Mucosa of rectum (tissue), 2 donors: ENCODE results near the gene ALOX12B.
A peak's percentile ranks its signal among the peaks of the same experiment; 100 is the strongest.

ENCODE experiments used
- H3K27ac ChIP-seq, 2 donors: one replicate each; pipeline ENCODE4 v1.7.0; 2013; ENCODE audit warnings: inconsistent platforms in 2 of 2, low read depth in 2 of 2, low read length in 2 of 2
- H3K27me3 ChIP-seq, 2 donors: one replicate each; pipeline ENCODE4 v1.7.0; 2013; ENCODE audit warnings: low read length in 2 of 2; ENCODE audit not compliant: control insufficient read depth in 2 of 2, insufficient read depth in 2 of 2
- H3K36me3 ChIP-seq, 2 donors: one replicate each; pipeline ENCODE4 v1.7.0; 2013; ENCODE audit warnings: low read length in 2 of 2; ENCODE audit not compliant: control insufficient read depth in 2 of 2, insufficient read depth in 2 of 2
- H3K4me1 ChIP-seq, 2 donors: one replicate each; pipeline ENCODE4 v1.7.0; 2013; ENCODE audit warnings: low read length in 2 of 2, mild to moderate bottlenecking in 1 of 2; ENCODE audit not compliant: control insufficient read depth in 2 of 2, insufficient read depth in 2 of 2
- H3K4me3 ChIP-seq, 2 donors: one replicate each; pipeline ENCODE4 v1.7.0; 2013; ENCODE audit warnings: low read length in 2 of 2
- H3K9ac ChIP-seq, 2 donors: one replicate each; pipeline ENCODE4 v1.7.0; 2013; ENCODE audit warnings: low read length in 2 of 2, low read depth in 1 of 2, mild to moderate bottlenecking in 1 of 2
- H3K9me3 ChIP-seq, 2 donors: one replicate each; pipeline ENCODE4 v1.7.0; 2013; ENCODE audit warnings: low read length in 2 of 2; ENCODE audit not compliant: control insufficient read depth in 2 of 2
- donor health status: healthy.
- donor health status: Normal muscosa, but diverticular disease.

Gene ALOX12B

GRCh38 chr17:8124350-8125153 lies 37.0 kb upstream of the ALOX12B start:
- H3K9ac ChIP-seq, result no peak overlapping the region
- H3K4me1 ChIP-seq, result peaks cover 57 to 65% of the 10 kb centered on the region in 2 donors
- no peak overlapping the region for H3K27ac ChIP-seq
- H3K9me3 ChIP-seq, result no peaks in the 10 kb centered on the region
- no peaks in the 10 kb centered on the region for H3K36me3 ChIP-seq
- H3K4me3 ChIP-seq, result peak overlapping the region; percentile 68 to 87
- peaks cover 32 to 39% of the 10 kb centered on the region in 2 donors for H3K27me3 ChIP-seq

GRCh38 chr17:8123695-8124349 lies 36.3 kb upstream of the ALOX12B start, which contains the start of gene HES7:
Gene HES7, minus strand, starts transcription at chr17:8124106. Its CDS starts 22 bp downstream, at chr17:8124084.
- no peak within 1 kb of the TSS for H3K27ac ChIP-seq
- H3K9ac ChIP-seq, result peak within 1 kb of the TSS in 1 of 2 donors; percentile 29
- H3K27me3 ChIP-seq, result peaks cover 32 to 33% of the 10 kb centered on the region in 2 donors

GRCh38 chr17:8122924-8123694 lies 35.6 kb upstream of the ALOX12B start:
- H3K4me3 ChIP-seq, result peak overlapping the region; percentile 68
- H3K9ac ChIP-seq, result peak overlapping the region in 1 of 2 donors; percentile 29
- peaks cover 27 to 33% of the 10 kb centered on the region in 2 donors for H3K27me3 ChIP-seq
- H3K9me3 ChIP-seq, result no peaks in the 10 kb centered on the region
- peaks cover 61 to 76% of the 10 kb centered on the region in 2 donors for H3K4me1 ChIP-seq
- no peaks in the 10 kb centered on the region for H3K36me3 ChIP-seq
- no peak overlapping the region for H3K27ac ChIP-seq

More at GRCh38 chr17:8123695-8124349, 36.3 kb upstream of the ALOX12B start, which contains the start of gene HES7:
- Histone ChIP-seq H3K9me3 (no peaks in the 10 kb centered on the region), H3K36me3 (no peaks in the 10 kb centered on the region), H3K4me1 (peaks cover 57 to 70% of the 10 kb centered on the region in 2 donors), H3K4me3 (peak within 1 kb of the TSS; percentile 68 to 87)

- Histone ChIP-seq H3K27me3 (peaks cover 30 to 39% of the 10 kb centered on the region in 2 donors), H3K9ac (peak overlapping the region in 1 of 2 donors; percentile 24), H3K4me1 (peaks cover 68 to 82% of the 10 kb centered on the region in 2 donors), H3K4me3 (peak overlapping the region; percentile 68), H3K36me3 (no peaks in the 10 kb centered on the region), H3K27ac (no peak overlapping the region), H3K9me3 (no peaks in the 10 kb centered on the region)
These were observed 35.0 kb upstream of the ALOX12B start for GRCh38 chr17:8122422-8122923.

- Histone ChIP-seq H3K27ac (no peak overlapping the region), H3K4me3 (peak overlapping the region; percentile 68), H3K9me3 (no peaks in the 10 kb centered on the region), H3K27me3 (peaks cover 32 to 41% of the 10 kb centered on the region in 2 donors), H3K4me1 (peaks cover 63 to 80% of the 10 kb centered on the region in 2 donors), H3K36me3 (no peaks in the 10 kb centered on the region), H3K9ac (peak overlapping the region in 1 of 2 donors; percentile 35)
These were observed 34.3 kb upstream of the ALOX12B start for GRCh38 chr17:8121681-8122421.

- no peak overlapping the region for H3K27ac ChIP-seq
- H3K9me3 ChIP-seq, result no peaks in the 10 kb centered on the region
- H3K36me3 ChIP-seq, result no peaks in the 10 kb centered on the region
- H3K27me3 ChIP-seq, result peaks cover 38 to 46% of the 10 kb centered on the region in 2 donors
- H3K4me3 ChIP-seq, result peak overlapping the region; percentile 68 to 85
- peaks cover 60 to 77% of the 10 kb centered on the region in 2 donors for H3K4me1 ChIP-seq
- no peak overlapping the region for H3K9ac ChIP-seq
These were observed 33.8 kb upstream of the ALOX12B start for GRCh38 chr17:8121407-8121680.

- H3K4me3 ChIP-seq, result peak overlapping the region; percentile 41 to 85
- peaks cover 54 to 73% of the 10 kb centered on the region in 2 donors for H3K4me1 ChIP-seq
- peak overlapping the region in 1 of 2 donors; percentile 24 for H3K27ac ChIP-seq
- H3K36me3 ChIP-seq, result no peaks in the 10 kb centered on the region
- peaks cover 43 to 51% of the 10 kb centered on the region in 2 donors for H3K27me3 ChIP-seq
- peak overlapping the region in 1 of 2 donors; percentile 15 for H3K9ac ChIP-seq
- no peaks in the 10 kb centered on the region for H3K9me3 ChIP-seq
These were observed 33.2 kb upstream of the ALOX12B start for GRCh38 chr17:8120520-8121406.

- Histone ChIP-seq H3K27ac (peak overlapping the region in 1 of 2 donors; percentile 24), H3K27me3 (peaks cover 48 to 54% of the 10 kb centered on the region in 2 donors), H3K9ac (peak overlapping the region in 1 of 2 donors; percentile 45), H3K4me1 (peaks cover 46 to 63% of the 10 kb centered on the region in 2 donors), H3K4me3 (peak overlapping the region; percentile 69 to 85), H3K36me3 (no peaks in the 10 kb centered on the region), H3K9me3 (no peaks in the 10 kb centered on the region)
These were observed 32.3 kb upstream of the ALOX12B start for GRCh38 chr17:8119581-8120519.
